Kidney (tissue), 14 donors: ENCODE data around the gene LTBP1. TPM values are rescaled to one million over a fixed set of nuclear protein-coding genes. Genes with fewer than 3 reads are reported as not detected.

ENCODE experiments used
- DNase-seq, 5 donors: peaks; one replicate each; pipeline ENCODE4 v3.0.0-alpha.2; 2013 to 2020
- FAIRE-seq: peaks from 2 replicates; lab custom pipeline; 2012; peaks lifted over from hg19 to GRCh38; lab: Jason Lieb, UNC
- H3K27ac ChIP-seq, 2 donors: one replicate each; pipeline ENCODE4 v1.7.0; 2013; ENCODE audit warnings: low read depth in 2 of 2, low read length in 2 of 2, inconsistent platforms in 1 of 2
- H3K27me3 ChIP-seq: one replicate; pipeline ENCODE4 v1.7.1; 2013; ENCODE audit warnings: low read length, inconsistent platforms; ENCODE audit not compliant: control insufficient read depth, insufficient read depth
- H3K36me3 ChIP-seq, 3 donors: one replicate each; pipeline versions ENCODE4 v1.7.0 to v1.7.1; 2013; ENCODE audit warnings: low read length in 3 of 3, control low read depth in 1 of 3, inconsistent platforms in 1 of 3; ENCODE audit not compliant: insufficient read depth in 3 of 3, control insufficient read depth in 2 of 3
- H3K4me1 ChIP-seq, 3 donors: one replicate each; pipeline versions ENCODE4 v1.7.0 to v1.7.1; 2013; ENCODE audit warnings: low read length in 3 of 3, inconsistent platforms in 1 of 3, low read depth in 1 of 3; ENCODE audit not compliant: control insufficient read depth in 2 of 3, insufficient read depth in 2 of 3
- H3K4me3 ChIP-seq, 3 donors: one replicate each; pipeline versions ENCODE4 v1.7.0 to v1.8.1; 2013; ENCODE audit warnings: low read length in 3 of 3, control low read depth in 1 of 3, inconsistent platforms in 1 of 3
- H3K9ac ChIP-seq, 3 donors: one replicate each; pipeline versions ENCODE4 v1.7.0 to v1.7.1; 2013; ENCODE audit warnings: low read length in 3 of 3, control low read depth in 1 of 3, inconsistent platforms in 1 of 3
- H3K9me3 ChIP-seq, 3 donors: one replicate each; pipeline versions ENCODE4 v1.7.0 to v1.7.1; 2013; ENCODE audit warnings: low read length in 3 of 3, control low read depth in 1 of 3, inconsistent platforms in 1 of 3; ENCODE audit not compliant: control insufficient read depth in 2 of 3, insufficient read depth in 1 of 3
- intact Hi-C: fragments of 100-400 bp; cut with DNase I; formaldehyde crosslinking; loops from one replicate; pipeline ENCODE4 v1.11.1; 2022
- polyA plus RNA-seq: library from polyadenylated mRNA; stranded (reverse); fragments of 350-450 nt; fragmentation: Illumina TruSeq; extraction: RNeasy Lipid Tissue Mini Kit (QIAGEN cat#74804); gene quantifications from one replicate; pipeline ENCODE4 v1.2.3, GENCODE V29; 2014; ENCODE audit warnings: low read depth, low replicate concordance; ENCODE audit not compliant: insufficient read depth
- total RNA-seq: library from RNA; stranded (reverse); fragmentation: NEBNext Ultra II Directional; extraction: Animal tissue kit (Norgen Biotek cat#: 25700); gene quantifications from one replicate; pipeline ENCODE4 v1.2.1, GENCODE V29; 2021
- TF ChIP-seq, protein P1 (sequence below): IDR thresholded peaks from 3 replicates; pipeline ENCODE4 v1.5.1; 2012; ENCODE audit warnings: mild to moderate bottlenecking, moderate library complexity, borderline replicate concordance; ENCODE audit not compliant: insufficient read depth; ENCODE audit errors: extremely low read depth
- donor health status: control.
- donor health status: control.
- donor health status: control.
- donor health status: control.
- donor health status: control.
- donor health status: DM: yes; HTN: yes; CAD: no.
- donor health status: Normal renal cell carcinoma (clear cell type).

Gene LTBP1
- total and polyA plus RNA-seq, 2 donors from 2014 or later, result 9.3 to 39.8 TPM

DNA sequence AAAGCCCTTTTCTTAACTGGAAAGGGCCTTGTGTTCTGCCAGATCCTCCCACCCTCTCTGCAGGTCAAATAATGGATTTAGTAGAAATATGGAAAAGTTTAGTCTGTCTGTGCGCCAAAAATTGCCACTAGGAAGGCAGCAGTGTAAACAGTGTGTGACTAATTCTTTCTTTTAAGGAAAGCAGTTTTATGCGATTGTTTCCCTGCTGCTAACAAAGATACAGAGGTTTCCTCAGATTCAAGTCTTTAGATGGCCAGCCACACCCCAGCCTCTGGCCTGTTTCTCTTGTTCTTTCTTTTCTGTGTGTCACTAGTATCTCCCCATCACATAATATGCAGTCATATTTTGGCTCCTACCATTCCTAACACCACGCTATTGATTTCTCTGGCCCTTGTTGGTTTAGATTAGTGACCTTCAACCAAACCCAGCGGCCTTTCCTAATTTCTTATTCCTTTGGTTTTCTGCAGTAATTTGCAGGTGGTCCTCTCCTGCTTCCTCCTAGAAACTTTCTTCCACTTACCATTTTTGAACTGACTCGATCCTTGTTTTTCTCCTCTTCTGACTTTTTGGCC lies 157.4 kb downstream of the LTBP1 start:
- H3K27me3 ChIP-seq, result no peaks in the 10 kb centered on the region
- H3K4me3 ChIP-seq, result no peak overlapping the region
- H3K9ac ChIP-seq, result no peak overlapping the region
- H3K27ac ChIP-seq, result no peak overlapping the region
- no peaks in the 10 kb centered on the region for H3K9me3 ChIP-seq
- DNase-seq (no peak), FAIRE-seq (no peak)
- no peaks in the 10 kb centered on the region for H3K36me3 ChIP-seq
- intact Hi-C loops, result no loop called here
- no peaks in the 10 kb centered on the region for H3K4me1 ChIP-seq
- TF ChIP-seq, protein P1, sequence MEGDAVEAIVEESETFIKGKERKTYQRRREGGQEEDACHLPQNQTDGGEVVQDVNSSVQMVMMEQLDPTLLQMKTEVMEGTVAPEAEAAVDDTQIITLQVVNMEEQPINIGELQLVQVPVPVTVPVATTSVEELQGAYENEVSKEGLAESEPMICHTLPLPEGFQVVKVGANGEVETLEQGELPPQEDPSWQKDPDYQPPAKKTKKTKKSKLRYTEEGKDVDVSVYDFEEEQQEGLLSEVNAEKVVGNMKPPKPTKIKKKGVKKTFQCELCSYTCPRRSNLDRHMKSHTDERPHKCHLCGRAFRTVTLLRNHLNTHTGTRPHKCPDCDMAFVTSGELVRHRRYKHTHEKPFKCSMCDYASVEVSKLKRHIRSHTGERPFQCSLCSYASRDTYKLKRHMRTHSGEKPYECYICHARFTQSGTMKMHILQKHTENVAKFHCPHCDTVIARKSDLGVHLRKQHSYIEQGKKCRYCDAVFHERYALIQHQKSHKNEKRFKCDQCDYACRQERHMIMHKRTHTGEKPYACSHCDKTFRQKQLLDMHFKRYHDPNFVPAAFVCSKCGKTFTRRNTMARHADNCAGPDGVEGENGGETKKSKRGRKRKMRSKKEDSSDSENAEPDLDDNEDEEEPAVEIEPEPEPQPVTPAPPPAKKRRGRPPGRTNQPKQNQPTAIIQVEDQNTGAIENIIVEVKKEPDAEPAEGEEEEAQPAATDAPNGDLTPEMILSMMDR, result no peak

DNA sequence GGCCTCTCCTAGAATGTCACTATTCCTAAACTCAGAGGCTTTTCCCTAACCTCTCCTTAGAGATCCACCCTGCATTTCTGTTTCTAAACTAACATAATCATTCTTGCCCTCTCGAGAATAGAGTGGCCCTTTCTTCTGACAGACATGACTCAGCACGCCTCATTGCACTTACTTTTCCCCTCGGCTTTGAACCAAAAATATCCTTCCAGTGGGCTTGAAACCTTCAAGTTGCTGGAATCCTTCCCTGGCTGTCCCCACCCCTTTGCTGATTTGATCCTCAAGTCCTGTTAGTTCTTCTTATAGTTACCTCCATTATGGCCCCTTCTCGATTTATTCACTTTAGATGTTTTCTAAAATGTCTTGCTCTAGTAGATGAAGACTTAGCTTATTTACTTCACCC lies 158.0 kb downstream of the LTBP1 start:
- no peak for FAIRE-seq
- Histone ChIP-seq H3K27me3 (no peaks in the 10 kb centered on the region), H3K9ac (no peak overlapping the region), H3K36me3 (no peaks in the 10 kb centered on the region), H3K27ac (no peak overlapping the region), H3K9me3 (no peaks in the 10 kb centered on the region), H3K4me1 (no peaks in the 10 kb centered on the region), H3K4me3 (no peak overlapping the region)
- TF ChIP-seq, protein P1, result no peak
- intact Hi-C loops, result no loop called here
- DNase-seq, result no peak

- intact Hi-C loops, result no loop called here
- no peak overlapping the region for H3K9ac ChIP-seq
- no peaks in the 10 kb centered on the region for H3K4me1 ChIP-seq
- no peak for FAIRE-seq
- no peak for DNase-seq
- H3K27ac ChIP-seq, result no peak overlapping the region
- H3K9me3 ChIP-seq, result no peaks in the 10 kb centered on the region
- no peak overlapping the region for H3K4me3 ChIP-seq
- H3K36me3 ChIP-seq, result no peaks in the 10 kb centered on the region
- TF ChIP-seq, protein P1, result no peak
- no peaks in the 10 kb centered on the region for H3K27me3 ChIP-seq
These were observed 159.4 kb downstream of the LTBP1 start for GRCh38 chr2:33106115-33106514.
